Panc1 (cell line): ENCODE measurements around the gene PQBP1.

Experiments used
- POLR2AphosphoS5 ChIP-seq: IDR thresholded peaks from 2 replicates; pipeline ENCODE4 v1.6.1; 2012; ENCODE audit warnings: mild to moderate bottlenecking, low read depth, low read length, moderate library complexity
- REST ChIP-seq, 2 experiments: IDR thresholded peaks; 2 replicates each; pipeline ENCODE4 v1.6.1; 2011 to 2012; ENCODE audit warnings: low read depth in 2 of 2, control low read depth in 1 of 2, low read length in 1 of 2, mild to moderate bottlenecking in 1 of 2, moderate library complexity in 1 of 2; ENCODE audit not compliant: insufficient read depth in 1 of 2
- SIN3A ChIP-seq: IDR thresholded peaks from 2 replicates; pipeline ENCODE4 v1.6.1; 2012; ENCODE audit warnings: low read depth, mild to moderate bottlenecking, low read length, moderate library complexity, borderline replicate concordance; ENCODE audit not compliant: insufficient read depth
- TF ChIP-seq, protein P1 (sequence below): fragments of 450-650 bp; IDR thresholded peaks from 2 replicates; pipeline ENCODE4 v1.5.1; 2017; ENCODE audit warnings: mild to moderate bottlenecking

DNA sequence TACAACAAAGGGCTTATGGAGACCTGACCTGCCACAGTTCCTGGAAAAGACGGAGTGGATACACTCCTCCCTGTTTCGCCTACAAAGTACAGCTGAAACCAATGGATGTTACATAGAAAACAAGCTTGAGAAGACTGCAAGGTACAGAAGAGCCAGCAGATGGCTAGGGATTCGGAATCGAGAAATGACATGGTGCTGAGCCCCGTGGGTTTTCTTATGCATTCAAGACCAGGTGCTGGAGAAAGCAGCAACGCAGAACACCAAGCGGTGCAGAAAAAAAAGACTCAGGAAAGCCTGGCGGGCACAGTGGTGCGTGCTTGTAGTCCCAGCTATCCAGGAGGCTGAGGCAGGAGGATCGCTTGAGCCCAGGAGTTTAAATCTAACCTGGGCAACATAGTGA, 14.0 kb upstream of the PQBP1 start:
- TF ChIP-seq POLR2AphosphoS5 (no peak), REST (IDR thresholded peaks at IDR 0.05; ENCODE audit: insufficient read depth in 1 of 2, low read depth in 2 of 2, low read length in 1 of 2) (no peak), SIN3A (no peak)
- TF ChIP-seq, protein P1, sequence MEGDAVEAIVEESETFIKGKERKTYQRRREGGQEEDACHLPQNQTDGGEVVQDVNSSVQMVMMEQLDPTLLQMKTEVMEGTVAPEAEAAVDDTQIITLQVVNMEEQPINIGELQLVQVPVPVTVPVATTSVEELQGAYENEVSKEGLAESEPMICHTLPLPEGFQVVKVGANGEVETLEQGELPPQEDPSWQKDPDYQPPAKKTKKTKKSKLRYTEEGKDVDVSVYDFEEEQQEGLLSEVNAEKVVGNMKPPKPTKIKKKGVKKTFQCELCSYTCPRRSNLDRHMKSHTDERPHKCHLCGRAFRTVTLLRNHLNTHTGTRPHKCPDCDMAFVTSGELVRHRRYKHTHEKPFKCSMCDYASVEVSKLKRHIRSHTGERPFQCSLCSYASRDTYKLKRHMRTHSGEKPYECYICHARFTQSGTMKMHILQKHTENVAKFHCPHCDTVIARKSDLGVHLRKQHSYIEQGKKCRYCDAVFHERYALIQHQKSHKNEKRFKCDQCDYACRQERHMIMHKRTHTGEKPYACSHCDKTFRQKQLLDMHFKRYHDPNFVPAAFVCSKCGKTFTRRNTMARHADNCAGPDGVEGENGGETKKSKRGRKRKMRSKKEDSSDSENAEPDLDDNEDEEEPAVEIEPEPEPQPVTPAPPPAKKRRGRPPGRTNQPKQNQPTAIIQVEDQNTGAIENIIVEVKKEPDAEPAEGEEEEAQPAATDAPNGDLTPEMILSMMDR, result no peak
